WERI-Rb-1 (cell line): ENCODE data around the gene EIF4A3.

Experiments
- DNase-seq: peaks from one replicate; pipeline ENCODE4 v3.0.0-alpha.2; 2020
- H3K27ac ChIP-seq: fragments of 250-450 bp; sonication (Bioruptor Pico); 2 replicates; pipeline ENCODE4 v1.5.1; 2020; ENCODE audit warnings: mild to moderate bottlenecking, moderate library complexity
- H3K27me3 ChIP-seq: fragments of 250-450 bp; sonication (Bioruptor Pico); 2 replicates; pipeline ENCODE4 v1.5.1; 2021; ENCODE audit warnings: mild to moderate bottlenecking, low read depth, moderate library complexity; ENCODE audit not compliant: insufficient read depth, severe bottlenecking
- H3K36me3 ChIP-seq: fragments of 250-450 bp; sonication (Bioruptor Pico); 2 replicates; pipeline ENCODE4 v1.5.1; 2020; ENCODE audit warnings: mild to moderate bottlenecking, moderate library complexity
- H3K4me3 ChIP-seq: 2 replicates; pipeline ENCODE4 v1.5.1; 2011; ENCODE audit warnings: low read depth, mild to moderate bottlenecking, control low read depth, low read length
- H3K9me3 ChIP-seq: fragments of 250-450 bp; sonication (Bioruptor Pico); 2 replicates; pipeline ENCODE4 v1.5.1; 2021; ENCODE audit warnings: mild to moderate bottlenecking, moderate library complexity; ENCODE audit not compliant: severe bottlenecking
- CTCF ChIP-seq: IDR thresholded peaks from 2 replicates; pipeline ENCODE4 v1.5.1; 2011; ENCODE audit warnings: low read depth, mild to moderate bottlenecking, control low read depth, inconsistent platforms, low read length

The EIF4A3 gene

DNA sequence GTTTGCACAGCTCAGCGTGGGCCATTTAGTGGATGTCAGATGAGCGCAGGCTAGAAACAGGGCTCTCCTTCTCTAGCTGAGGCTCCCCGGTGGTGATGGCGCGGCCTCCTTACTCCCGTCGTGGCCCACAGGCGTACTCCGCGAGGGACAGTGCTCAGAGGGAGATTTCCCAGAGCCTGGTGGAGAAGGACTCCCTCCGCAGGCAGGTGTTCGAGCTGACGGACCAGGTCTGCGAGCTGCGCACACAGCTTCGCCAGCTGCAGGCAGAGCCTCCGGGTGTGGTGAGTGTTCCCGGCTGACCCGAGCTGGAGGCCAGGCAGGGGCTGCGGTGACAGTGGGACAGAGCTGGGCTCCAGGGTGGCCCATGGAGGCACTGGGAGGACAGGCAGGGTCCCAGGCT lies 44.3 kb upstream of the EIF4A3 start:
- peak; percentile 87 for TF ChIP-seq CTCF
- no peaks in the 10 kb centered on the region for H3K36me3 ChIP-seq
- H3K4me3 ChIP-seq: no peak overlapping the region
- no peaks in the 10 kb centered on the region for H3K27me3 ChIP-seq
- H3K27ac ChIP-seq: no peak overlapping the region
- H3K9me3 ChIP-seq: no peaks in the 10 kb centered on the region
- peak; percentile 87 for DNase-seq

- TF ChIP-seq CTCF: no peak
- Histone ChIP-seq H3K9me3 (no peaks in the 10 kb centered on the region), H3K36me3 (no peaks in the 10 kb centered on the region), H3K27ac (no peak overlapping the region), H3K27me3 (no peaks in the 10 kb centered on the region), H3K4me3 (no peak overlapping the region)
- no peak for DNase-seq
These were observed 43.8 kb upstream of the EIF4A3 start for GRCh38 chr17:80190716-80191115.

DNA sequence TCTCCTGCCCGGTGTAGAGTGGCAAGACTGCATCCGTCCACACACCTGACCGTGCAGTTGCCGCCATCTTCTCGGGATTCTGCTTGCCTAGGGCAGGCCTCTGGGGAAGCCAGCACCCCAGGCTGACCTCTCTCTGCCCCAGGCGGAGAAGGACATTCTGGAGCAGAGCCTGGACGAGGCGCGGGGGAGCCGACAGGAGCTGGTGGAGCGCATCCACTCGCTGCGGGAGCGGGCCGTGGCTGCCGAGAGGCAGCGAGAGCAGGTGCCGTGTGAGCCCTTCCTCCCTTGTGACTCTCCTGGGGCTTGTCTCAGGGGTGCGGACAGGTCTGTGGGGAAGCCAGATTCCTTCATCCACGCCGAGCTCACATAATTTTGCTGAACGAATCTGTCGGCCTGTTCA lies 42.7 kb upstream of the EIF4A3 start:
- no peak for DNase-seq
- no peak for TF ChIP-seq CTCF
- Histone ChIP-seq H3K9me3 (no peaks in the 10 kb centered on the region), H3K4me3 (no peak overlapping the region), H3K27me3 (no peaks in the 10 kb centered on the region), H3K27ac (no peak overlapping the region), H3K36me3 (no peaks in the 10 kb centered on the region)

DNA sequence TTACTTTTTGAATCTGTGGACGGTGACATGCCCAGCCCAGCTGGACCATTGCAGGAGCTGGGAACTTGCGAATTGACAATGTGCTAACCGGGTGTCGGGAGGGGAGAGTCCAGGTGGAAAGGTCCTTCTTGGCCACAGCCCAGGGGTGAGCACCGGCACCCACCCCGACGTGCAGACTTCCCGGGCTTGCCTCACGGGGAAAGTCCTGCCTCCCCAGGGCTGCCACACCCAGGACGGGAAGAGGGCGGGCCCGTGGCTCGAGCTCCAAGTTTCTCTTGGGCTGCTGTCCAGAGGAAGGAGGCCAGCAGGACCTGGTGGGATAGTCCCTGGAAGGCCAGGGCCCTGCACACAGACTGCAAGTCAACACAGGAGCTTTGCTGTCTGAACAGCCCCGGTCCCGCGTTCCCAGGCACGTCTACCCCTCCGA lies 40.6 kb upstream of the EIF4A3 start:
- H3K27ac ChIP-seq: no peak overlapping the region
- H3K27me3 ChIP-seq: no peaks in the 10 kb centered on the region
- DNase-seq: no peak
- H3K9me3 ChIP-seq: no peaks in the 10 kb centered on the region
- H3K36me3 ChIP-seq: no peaks in the 10 kb centered on the region
- H3K4me3 ChIP-seq: no peak overlapping the region
- TF ChIP-seq CTCF: no peak

- Histone ChIP-seq H3K36me3 (no peaks in the 10 kb centered on the region), H3K27me3 (no peaks in the 10 kb centered on the region), H3K9me3 (no peaks in the 10 kb centered on the region), H3K27ac (no peak overlapping the region), H3K4me3 (no peak overlapping the region)
- TF ChIP-seq CTCF: no peak
- DNase-seq: no peak
These were observed 40.2 kb upstream of the EIF4A3 start for GRCh38 chr17:80187090-80187489.

- Histone ChIP-seq H3K27me3 (no peaks in the 10 kb centered on the region), H3K27ac (no peak overlapping the region), H3K9me3 (no peaks in the 10 kb centered on the region), H3K36me3 (no peaks in the 10 kb centered on the region), H3K4me3 (no peak overlapping the region)
- no peak for TF ChIP-seq CTCF
- no peak for DNase-seq
These were observed 39.0 kb upstream of the EIF4A3 start for GRCh38 chr17:80185968-80186367.
